DMS153 treated with DMSO at 0.1 percent for 48 hours (cell line): Measurements from ENCODE around the gene CCDC120.

Experiments
- DNase-seq: peaks from one replicate; lab custom pipeline; 2025; ENCODE audit not compliant: unreplicated experiment; lab: John Stamatoyannopoulos, UW

The CCDC120 gene

GRCh38 chrX:49061916-49062315, 3.1 kb downstream of the CCDC120 start:
- DNase-seq = no peak

GRCh38 chrX:49063715-49064114, 4.9 kb downstream of the CCDC120 start:
- no peak for DNase-seq

- DNase-seq = no peak
Measured at GRCh38 chrX:49064303-49064702, 5.5 kb downstream of the CCDC120 start.

GRCh38 chrX:49064735-49065134, 5.9 kb downstream of the CCDC120 start:
- no peak for DNase-seq

- DNase-seq = no peak
Measured at GRCh38 chrX:49066278-49066677, 7.5 kb downstream of the CCDC120 start.

GRCh38 chrX:49066690-49067089, 7.9 kb downstream of the CCDC120 start:
- no peak for DNase-seq

GRCh38 chrX:49067285-49068120, 8.7 kb downstream of the CCDC120 start:
- DNase-seq = no peak

GRCh38 chrX:49069038-49069437, 10.2 kb downstream of the CCDC120 start:
- DNase-seq = no peak

GRCh38 chrX:49070988-49071387, 12.2 kb downstream of the CCDC120 start:
- DNase-seq = no peak

GRCh38 chrX:49071877-49072711, 13.3 kb downstream of the CCDC120 start:
- no peak for DNase-seq

- DNase-seq = no peak
Measured at GRCh38 chrX:49072712-49073095, 13.9 kb downstream of the CCDC120 start.

GRCh38 chrX:49073601-49074575, 15.1 kb downstream of the CCDC120 start, which contains the start of gene PRAF2:
Gene PRAF2 (minus strand): TSS chrX:49074002. CDS start chrX:49073987, 15 bp downstream.
- DNase-seq = peak; percentile 46

GRCh38 chrX:49075347-49075746, 16.5 kb downstream of the CCDC120 start:
- DNase-seq = no peak

- no peak for DNase-seq
Measured at GRCh38 chrX:49077941-49078340, 19.1 kb downstream of the CCDC120 start.

GRCh38 chrX:49079489-49080428, 21.0 kb downstream of the CCDC120 start, which contains the start of gene WDR45:
Gene WDR45 (minus strand): TSS chrX:49079887. CDS start chrX:49078095, 1,792 bp downstream.
- peak; percentile 6 for DNase-seq

- no peak for DNase-seq
Measured at GRCh38 chrX:49082271-49082871, 23.6 kb downstream of the CCDC120 start.

GRCh38 chrX:49089553-49089952, 30.8 kb downstream of the CCDC120 start:
- no peak for DNase-seq

- no peak for DNase-seq
Measured at GRCh38 chrX:49096419-49096818, 37.6 kb downstream of the CCDC120 start.
